Tongue (tissue), 2 donors: ENCODE measurements around the gene GPATCH3. TPM values are rescaled to one million over a fixed set of nuclear protein-coding genes. Genes with fewer than 3 reads are reported as not detected.
"Not testable (repeated sequence)": the region's sequence is repeated elsewhere in the genome, so short reads cannot be mapped to it uniquely, and the experiment has no call there.

ENCODE experiments used
- DNase-seq: peaks from one replicate; pipeline ENCODE4 v3.0.0-alpha.2; 2015
- total RNA-seq: library from RNA; depleted of rRNA; stranded (reverse); fragments of >200 nt; gene quantifications from one replicate; pipeline ENCODE4 v1.2.3, GENCODE V29; 2014

GPATCH3 gene
- total RNA-seq, 1 donor from 2014 or later: 10.5 TPM

DNA sequence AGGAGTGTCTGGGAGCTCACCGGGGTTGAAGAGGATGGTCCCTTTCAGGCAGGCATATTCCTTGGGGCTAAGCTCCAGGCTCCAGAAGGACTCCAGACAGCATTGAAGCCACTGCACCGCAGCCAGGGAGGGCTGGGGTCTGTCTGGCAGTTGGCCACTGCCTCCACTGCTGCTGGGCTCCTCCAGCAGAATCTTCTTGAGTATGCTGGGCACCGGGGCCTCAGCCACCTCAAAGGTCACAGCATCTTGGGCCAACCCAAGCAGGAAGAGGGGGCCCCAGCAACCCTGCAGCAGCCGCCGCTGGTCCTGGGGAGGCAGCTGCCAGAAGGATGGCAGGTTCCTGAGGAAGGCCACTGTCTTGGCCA lies 13.1 kb upstream of the GPATCH3 start:
- no peak for DNase-seq

- DNase-seq: no peak
Measured at GRCh38 chr1:26912147-26912490, 11.9 kb upstream of the GPATCH3 start.

- no peak for DNase-seq
Measured at GRCh38 chr1:26911399-26912146, 11.3 kb upstream of the GPATCH3 start.

DNA sequence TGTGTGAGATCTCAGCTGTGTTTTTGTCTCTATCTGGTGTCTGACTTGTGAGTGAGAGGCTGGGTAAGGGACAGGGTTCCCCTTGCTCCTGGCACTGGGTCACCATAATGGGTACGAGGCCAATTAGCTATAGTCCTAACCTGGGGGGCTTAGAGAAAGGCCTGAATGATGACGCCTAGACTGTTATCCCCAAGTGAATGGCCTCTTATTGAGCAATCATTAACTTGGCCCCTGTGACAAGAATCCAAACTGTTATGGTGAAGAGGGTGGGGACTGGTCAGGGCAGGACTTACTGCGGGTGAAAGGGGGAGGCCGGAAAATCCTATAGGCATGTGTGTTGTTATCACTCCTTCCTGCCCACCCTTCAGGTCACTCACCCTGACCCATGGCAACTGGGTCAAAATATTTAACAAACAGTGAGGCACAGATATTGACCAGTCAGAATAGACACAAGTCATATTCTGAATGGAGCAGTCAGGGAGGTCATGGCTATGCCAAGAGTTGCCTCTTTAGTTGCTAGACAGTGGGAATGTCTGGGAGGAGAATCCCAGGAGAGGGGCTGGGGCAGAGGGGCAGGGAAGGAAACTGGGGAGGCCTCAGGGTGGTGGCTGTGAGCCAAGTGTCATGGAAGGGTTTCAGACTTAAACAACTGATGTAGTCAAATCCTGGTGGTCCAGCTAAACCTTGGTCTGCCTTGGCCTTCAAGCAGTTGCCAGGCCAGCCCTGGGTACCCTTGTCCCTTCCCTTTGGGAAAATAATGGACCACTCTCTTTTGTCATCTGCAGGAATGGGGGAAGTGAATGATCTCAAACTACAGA lies 10.3 kb upstream of the GPATCH3 start:
- no peak for DNase-seq

DNA sequence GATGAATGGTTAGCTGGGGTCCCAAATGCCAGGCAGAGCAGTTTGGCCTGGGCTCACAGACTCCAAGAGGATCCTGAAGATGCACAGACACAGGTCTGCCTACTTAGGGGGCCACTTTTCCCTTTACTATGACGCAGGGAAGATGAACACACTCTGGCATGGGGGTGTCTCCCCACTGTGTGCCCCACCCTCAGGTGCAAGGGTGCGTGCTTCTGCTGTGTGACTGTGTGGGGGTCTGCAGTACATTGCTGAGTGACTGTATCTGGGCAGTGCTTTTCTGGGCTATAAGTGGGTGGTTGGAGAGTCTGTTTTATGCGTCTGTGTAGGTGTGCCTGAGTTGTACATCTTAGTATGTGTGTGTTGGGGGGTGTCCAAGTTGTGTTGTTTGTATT lies 9.7 kb upstream of the GPATCH3 start:
- DNase-seq: no peak

DNA sequence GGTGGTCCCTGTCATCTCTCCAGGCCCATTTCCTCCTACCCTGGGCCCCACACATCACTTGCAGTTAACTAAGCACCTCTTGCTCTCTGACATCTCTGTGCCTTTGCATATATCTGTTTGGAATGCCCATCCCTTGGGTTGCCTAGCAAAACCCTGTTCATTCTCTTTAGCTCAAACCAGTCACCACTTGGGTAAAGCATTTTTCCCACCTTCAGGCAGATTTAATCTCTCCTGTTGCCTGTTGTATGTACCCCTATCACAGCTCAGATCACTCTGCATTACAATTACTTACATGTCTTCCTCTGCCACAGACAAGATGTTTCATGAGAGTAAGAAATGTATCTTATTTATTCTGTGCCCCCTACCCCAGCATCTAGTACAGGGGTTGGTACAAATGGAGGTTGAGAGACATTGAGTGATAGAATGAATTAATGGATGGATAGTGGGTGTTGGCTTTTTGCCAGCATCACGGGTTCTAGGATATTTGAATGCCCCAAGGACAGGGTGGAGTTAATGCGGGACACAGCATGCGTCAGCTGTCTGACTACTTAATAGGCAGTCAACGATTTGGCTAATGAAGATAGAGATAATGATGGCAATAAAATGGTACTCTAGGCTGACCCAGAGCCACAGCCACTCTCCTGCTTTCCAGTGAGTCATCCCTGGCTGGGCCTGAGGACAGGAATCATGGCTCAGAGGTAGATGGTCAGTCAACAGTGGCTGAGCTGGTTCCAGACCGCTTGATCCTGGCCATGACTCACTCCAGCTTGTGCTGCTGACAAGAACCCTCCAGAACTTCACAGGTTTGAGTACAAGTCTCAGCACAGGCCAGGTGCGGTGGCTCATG lies 7.0 kb upstream of the GPATCH3 start:
- no peak for DNase-seq

DNA sequence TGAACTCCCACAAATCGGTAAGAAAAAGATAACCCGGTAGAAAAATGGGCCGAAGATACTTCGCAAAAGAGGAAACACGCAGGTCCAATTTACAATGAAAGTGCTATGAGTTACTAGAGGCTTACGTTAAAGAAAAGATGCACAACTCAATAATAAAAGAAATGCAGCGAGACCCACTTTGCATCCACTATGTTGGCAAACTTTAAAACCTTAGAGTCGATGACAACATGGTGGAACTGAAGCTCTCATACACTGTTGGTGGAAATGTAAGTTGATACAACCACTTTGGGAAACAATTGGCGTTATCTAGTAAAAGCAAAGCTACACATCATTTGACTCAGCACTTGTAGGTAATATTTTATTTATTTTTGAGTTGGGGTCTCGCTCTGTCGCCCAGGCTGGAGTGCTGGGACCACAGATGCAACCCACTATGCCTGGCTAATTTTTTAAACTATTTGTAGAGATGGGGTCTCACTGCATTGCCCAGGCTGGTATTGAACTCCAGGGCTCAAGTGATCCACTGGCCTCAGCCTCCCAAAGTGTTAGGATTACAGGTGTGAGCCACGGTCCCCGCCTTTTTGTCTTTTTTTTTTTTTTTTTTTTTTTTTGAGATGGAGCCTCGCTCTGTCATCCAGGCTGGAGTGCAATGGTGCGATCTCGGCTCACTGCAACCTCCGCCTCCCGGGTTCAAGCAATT lies 696 bp upstream of the GPATCH3 start:
- no peak for DNase-seq

- DNase-seq: no peak
Measured at GRCh38 chr1:26897351-26897750, 2.9 kb downstream of the GPATCH3 start.

- no peak for DNase-seq
Measured at GRCh38 chr1:26894263-26894662, 6.0 kb downstream of the GPATCH3 start.

DNA sequence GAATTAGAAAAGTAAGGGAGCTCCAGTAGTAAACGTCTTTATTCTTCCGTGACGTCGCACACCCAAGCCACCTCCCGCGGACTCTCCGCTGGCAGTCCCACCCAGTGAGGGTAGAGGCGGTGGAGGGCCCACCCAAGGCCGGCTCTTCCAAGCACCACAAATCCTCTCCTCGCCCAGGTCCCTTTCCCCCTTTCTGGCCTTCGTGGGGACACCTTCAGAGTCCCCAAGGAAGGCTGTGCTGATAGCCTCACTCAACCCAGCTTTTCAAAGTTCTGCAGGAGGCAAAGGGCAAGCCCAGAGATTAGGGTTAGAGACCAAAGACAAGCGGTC lies 9.8 kb downstream of the GPATCH3 start:
- DNase-seq: no peak

GRCh38 chr1:26889551-26890466 lies 10.5 kb downstream of the GPATCH3 start, which contains the start of gene GPN2:
Gene GPN2 (minus strand): TSS chr1:26890283. CDS start chr1:26890096, 187 bp downstream.
- DNase-seq: peak; percentile 90

- DNase-seq: no peak
Measured at GRCh38 chr1:26888231-26888630, 12.0 kb downstream of the GPATCH3 start.

DNA sequence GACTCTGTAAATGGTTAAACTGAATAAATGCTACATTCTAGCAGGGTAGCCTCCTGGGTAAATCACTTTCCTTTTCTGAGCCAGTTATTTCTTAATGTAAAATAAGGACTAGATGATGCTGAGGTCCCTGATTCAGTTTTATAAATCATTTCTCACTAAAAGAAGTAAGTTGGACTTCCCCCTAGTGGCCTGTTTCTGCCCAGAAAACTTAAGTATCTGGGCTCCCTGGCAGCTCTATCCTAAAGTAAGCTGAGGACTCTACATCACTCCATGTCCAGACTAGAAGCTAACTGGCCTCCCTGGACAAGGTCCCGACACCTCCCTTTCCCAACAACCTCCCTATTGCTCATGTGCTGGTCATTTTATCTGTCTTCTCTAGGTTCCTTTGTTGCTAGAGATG lies 13.1 kb downstream of the GPATCH3 start:
- peak; percentile 31 for DNase-seq

DNA sequence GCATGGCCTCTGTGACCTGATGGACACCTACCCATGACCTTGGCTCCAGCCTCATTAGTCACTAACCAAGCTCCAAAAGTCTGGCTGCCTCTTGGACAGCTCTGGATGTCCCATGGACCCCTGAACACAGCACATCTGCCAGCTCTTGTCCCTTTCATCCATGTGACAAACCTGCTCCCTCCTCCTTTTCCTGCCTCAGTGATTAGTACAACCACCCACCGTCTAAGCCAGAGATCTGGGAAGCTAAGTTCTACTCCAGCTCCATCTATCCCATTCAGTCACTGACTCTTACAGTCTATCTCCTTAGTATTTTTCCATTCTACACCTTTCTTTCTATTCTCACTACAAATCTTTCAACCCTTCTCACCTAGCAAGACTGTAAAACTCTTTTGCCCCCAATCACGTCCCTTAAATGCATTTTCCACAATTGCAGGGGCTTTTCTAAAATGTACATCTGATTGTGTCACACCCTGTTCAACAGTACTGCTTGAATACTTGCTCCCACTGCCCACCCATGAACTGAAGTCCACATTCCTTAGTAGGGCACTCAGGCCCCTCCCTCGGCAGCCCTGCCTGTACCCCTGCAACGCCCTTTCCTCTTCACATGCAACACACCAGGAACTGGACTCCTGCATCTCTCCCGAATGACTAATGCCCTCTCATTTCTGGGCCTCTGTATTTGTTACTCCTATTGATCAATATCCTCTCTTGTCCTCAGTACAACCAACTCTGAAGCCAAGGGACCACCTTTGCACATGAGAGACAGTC lies 17.4 kb downstream of the GPATCH3 start:
- DNase-seq: no peak

DNA sequence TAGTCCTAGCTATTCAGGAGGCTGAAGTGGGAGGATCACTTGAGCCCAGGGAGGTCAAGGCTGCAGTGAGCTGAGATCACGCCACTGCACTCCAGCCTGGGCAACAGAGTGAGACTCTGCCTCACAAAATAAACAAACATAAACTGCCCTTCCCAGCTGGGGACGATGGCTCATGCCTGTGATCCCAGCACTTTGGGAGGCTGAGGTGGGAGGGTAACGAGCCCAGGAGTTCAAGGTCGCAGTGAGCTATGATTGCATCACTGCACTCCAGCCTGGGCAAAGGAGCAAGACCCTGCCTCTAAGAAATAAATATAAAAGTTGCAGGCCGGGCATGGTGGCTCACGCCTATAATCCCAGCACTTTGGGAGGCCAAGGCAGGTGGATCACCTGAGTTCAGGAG lies 18.7 kb downstream of the GPATCH3 start:
- not testable (repeated sequence) for DNase-seq

GRCh38 chr1:26879793-26880192 lies 20.5 kb downstream of the GPATCH3 start:
- no peak for DNase-seq

GRCh38 chr1:26877326-26877725 lies 22.9 kb downstream of the GPATCH3 start:
- DNase-seq: no peak

DNA sequence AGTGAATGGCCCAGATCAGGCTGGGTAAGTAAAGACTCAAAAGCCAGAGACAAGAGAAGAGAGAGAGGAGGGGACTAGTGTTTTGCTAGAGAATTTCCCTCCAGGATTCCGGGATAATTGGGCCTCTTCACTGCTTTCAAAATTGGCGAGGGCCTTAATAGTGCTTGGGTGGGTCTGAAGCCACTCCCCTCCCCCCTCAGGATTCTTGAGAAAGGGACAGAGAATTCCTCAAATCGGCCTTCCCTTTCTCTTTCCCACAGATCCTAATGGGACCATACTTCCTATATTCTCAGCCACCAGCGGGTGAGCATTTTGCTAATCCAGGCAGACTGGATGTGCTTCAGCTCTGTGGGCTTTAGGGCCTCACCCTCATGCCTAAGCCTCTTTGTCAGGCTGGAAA lies 25.4 kb downstream of the GPATCH3 start:
- DNase-seq: no peak

- not testable (repeated sequence) for DNase-seq
Measured at GRCh38 chr1:26873097-26873496, 27.2 kb downstream of the GPATCH3 start.
